Testis (tissue), 2 donors: Measurements from ENCODE around the gene FBLN2.

ENCODE experiments used
- CTCF ChIP-seq, 3 experiments: fragments of 450-650 bp in 2 of 3; fragments of 200-600 bp in 1 of 3; sonication (generic) in 1 of 3; IDR thresholded peaks; one replicate each; pipeline ENCODE4 v1.5.1; 2016 to 2019; ENCODE audit warnings: antibody characterized with exemption in 3 of 3, mild to moderate bottlenecking in 2 of 3, moderate library complexity in 1 of 3
- POLR2A ChIP-seq: fragments of 450-650 bp; IDR thresholded peaks from one replicate; pipeline ENCODE4 v1.6.1; 2017; ENCODE audit warnings: antibody characterized with exemption, mild to moderate bottlenecking, moderate library complexity

GRCh38 chr3:13666227-13666619 lies 117.3 kb downstream of the FBLN2 start:
- TF ChIP-seq CTCF (IDR thresholded peaks at IDR 0.05) (no peak), POLR2A (no peak)
